ENCODE measurements around the gene PARP16.
"Not testable (repeated sequence)": the region's sequence is repeated elsewhere in the genome, so short reads cannot be mapped to it uniquely, and the experiment has no call there.

PARP16 gene

DNA sequence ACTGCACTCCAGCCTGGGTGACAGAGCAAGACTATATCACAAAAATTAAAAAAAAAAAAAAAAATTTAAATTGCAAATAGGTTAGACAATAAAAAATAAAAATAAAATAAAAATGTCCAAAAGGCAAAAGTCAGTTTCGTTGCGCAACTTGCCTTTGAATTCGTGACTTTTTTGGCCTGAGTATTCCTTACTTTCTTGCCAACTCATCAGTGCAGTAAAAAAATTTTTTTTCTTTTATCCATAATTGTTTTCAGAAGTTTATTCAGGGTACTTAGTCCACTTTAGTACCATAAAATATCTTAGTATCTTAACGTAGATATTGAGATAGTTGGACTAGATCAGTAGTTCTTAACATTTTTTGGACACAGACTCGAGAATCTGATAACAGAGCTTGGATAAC is 53.0 kb downstream of the PARP16 start:
- no peak for DNase-seq (ENCODE audit: low read depth)

GRCh38 chr15:65232520-65232919 is 54.2 kb downstream of the PARP16 start:
- DNase-seq (ENCODE audit: low read depth) = no peak

DNA sequence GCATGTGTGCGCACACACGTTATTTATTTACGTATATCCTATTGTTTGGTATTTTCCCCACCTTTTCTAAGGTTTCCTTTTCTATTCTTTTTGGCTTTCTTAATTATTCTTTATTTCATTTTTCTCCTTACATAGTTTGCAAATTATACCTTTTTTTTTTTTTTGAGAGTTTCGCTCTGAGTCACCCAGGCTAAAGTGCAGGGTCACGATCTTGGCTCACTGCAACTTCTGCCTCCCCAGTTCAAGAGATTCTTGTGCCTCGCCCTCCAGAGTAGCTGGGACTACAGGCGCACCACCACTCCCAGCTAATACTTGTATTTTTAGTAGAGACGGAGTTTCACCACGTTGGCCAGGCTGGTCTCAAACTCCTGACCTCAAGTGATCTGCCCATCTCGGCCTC is 55.4 kb downstream of the PARP16 start:
- DNase-seq (ENCODE audit: low read depth) = no peak

- DNase-seq (ENCODE audit: low read depth) = not testable (repeated sequence)
These were observed 59.8 kb downstream of the PARP16 start for GRCh38 chr15:65226901-65227300.

DNA sequence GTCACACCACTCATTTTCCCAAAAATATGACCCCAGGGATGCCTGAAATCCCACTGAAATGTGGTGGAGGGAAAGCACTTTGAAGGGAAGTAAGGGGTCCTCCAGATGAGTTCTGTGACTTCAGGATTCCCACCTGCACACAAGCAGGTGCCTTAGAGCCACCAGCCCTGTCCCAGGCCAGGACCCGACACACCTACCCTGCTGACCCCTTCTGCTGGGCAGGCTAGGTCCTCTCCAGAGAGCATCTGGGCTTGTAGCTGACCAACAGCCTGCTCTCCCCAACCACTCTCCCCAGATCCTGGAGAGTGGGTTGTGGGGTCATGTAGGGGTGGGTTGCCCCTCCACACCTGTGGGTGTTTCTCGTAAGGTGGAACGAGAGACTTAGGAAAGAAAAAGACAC is 60.5 kb downstream of the PARP16 start:
- DNase-seq (ENCODE audit: low read depth) = no peak

GRCh38 chr15:65223996-65224395 is 62.7 kb downstream of the PARP16 start:
- no peak for DNase-seq (ENCODE audit: low read depth)

GRCh38 chr15:65222891-65223290 is 63.8 kb downstream of the PARP16 start:
- no peak for DNase-seq (ENCODE audit: low read depth)

DNA sequence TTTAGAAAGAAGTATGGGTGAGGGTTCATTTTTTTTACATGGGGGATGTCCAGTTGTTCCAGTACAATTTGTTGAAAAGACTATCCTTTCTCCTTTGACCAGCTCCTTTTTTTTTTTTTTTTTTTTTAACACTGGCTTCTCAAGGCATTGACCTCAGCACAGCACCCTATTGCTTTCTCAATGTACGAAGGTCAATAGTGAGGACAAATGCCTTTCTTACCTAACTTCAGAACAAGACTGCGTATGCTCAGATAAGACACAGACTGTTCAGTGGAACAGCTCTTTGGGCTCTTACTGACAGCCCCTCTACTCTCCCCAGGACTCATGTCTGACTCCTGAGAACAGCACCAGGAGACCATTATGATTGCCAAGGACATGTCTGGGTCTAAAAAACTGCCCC is 65.0 kb downstream of the PARP16 start:
- DNase-seq (ENCODE audit: low read depth) = no peak

- no peak for DNase-seq (ENCODE audit: low read depth)
These were observed 67.5 kb downstream of the PARP16 start for GRCh38 chr15:65219137-65219536.

GRCh38 chr15:65217526-65218482 is 68.9 kb downstream of the PARP16 start:
- no peak for DNase-seq (ENCODE audit: low read depth)

GRCh38 chr15:65215496-65215895 is 71.2 kb downstream of the PARP16 start:
- no peak for DNase-seq (ENCODE audit: low read depth)

GRCh38 chr15:65214010-65214409 is 72.7 kb downstream of the PARP16 start:
- DNase-seq (ENCODE audit: low read depth) = no peak

GRCh38 chr15:65213241-65213640 is 73.4 kb downstream of the PARP16 start:
- DNase-seq (ENCODE audit: low read depth) = no peak

DNA sequence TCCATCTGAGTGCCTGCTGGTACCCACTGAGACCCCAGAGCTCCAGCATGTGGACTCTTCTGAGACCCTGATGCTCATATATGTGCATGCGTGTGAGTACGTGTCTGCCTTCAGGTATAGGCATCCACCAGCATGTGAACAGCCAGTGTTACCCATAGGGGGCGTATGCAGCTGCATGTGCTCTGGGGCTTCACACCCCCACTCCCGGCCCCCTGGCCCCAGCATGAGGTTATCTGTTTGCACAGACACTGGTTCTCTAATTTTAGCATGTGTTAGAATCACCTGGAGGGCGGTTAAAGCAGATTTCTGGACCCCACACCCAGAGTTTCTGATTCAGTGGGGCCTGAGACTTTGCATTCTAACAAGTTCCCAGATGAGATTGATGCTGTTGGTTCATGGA is 74.6 kb downstream of the PARP16 start:
- DNase-seq (ENCODE audit: low read depth) = no peak

- no peak for DNase-seq (ENCODE audit: low read depth)
These were observed 75.2 kb downstream of the PARP16 start for GRCh38 chr15:65211482-65211982.

DNA sequence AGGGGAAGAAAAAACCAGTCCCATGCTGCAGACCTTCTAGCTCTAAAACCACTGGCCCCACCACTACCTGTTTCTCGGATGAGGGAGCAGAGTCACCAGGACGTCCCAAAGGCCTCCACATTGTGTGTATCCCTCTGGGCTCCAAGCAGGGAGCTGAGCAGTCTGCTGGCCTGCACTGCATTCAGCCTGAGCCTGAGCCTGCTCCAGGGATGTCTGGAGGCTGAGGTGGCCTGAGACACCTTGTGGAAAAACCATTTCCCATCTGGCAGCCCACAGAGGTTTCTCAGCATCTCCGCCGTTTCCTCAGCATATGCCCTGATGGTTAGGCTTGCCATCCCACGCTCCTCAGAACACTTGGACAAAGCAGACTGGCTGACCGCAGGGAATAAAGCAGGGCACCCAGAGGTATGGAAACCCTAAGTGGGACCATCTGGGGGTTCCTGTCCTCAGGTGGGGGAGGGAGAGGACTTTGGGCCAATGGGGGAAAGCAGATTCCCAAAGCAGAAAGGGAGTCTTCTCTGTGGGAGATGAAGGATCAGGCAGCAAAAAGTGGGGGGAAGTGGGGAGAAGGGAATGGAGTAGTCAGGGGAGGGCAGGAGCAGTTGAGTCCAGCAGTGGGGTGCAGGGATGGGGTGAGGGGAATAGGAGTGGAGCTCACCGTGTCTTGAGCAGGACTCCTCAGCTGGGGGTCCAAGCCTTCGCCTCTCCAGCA is 75.8 kb downstream of the PARP16 start, which contains the start of gene CILP:
CILP (minus strand) TSS at position 704 of the 712 bp plus-strand sequence. CDS start 1,718 bp downstream, outside the sequence.
- DNase-seq (ENCODE audit: low read depth) = no peak

DNA sequence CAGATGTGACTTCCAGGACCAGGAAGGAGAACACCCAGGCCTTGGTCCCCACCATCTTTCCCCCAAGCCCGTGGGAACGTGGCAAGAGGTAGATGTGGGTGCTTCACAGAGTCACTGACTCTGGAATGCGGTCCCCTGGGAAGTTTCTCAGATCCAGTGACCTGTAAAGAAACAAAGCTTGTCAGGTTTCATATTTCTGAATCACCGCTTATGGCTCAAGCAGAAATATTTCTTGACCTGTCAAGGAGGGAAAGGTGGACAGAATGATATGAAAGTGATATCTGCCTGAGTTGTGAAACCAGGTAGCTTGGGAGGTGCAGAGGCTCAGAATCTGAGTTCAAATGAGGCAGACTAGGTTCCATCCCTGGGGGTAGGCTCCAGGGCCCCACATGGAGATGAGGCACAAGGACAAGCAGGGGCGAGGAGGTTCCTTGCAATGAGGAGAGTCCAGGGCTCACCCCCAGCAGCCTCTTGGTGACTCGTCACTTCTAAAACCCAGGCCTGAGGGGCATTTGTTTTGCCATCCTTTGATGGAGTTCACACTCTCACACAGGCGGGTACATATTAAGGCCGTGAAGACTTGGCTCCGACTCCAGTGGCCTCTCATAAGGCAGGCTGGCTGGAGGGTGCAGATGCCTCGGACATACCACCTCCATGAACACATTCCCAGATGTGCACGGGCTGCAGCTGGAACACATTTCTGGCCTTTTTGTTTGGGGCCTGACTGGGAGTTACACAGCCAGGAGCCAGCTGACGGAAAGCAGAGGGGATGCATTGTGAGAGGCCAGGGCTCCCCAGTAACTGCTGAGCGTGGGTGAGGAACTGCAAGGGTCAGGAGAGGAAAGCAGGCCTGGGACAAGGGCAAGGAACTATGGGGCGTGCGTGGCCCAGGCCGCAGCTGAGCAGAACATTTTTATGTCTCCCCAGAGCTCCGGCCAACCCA is 76.7 kb downstream of the PARP16 start:
- no peak for DNase-seq (ENCODE audit: low read depth)

GRCh38 chr15:65208647-65209046 is 78.0 kb downstream of the PARP16 start:
- no peak for DNase-seq (ENCODE audit: low read depth)
